ENCODE measurements around the gene MAP2K5. TPM values are rescaled to one million over a fixed set of nuclear protein-coding genes. Genes with fewer than 3 reads are reported as not detected.

The MAP2K5 gene
- total RNA-seq, 1 experiment from 2014 or later = 13.6 TPM

DNA sequence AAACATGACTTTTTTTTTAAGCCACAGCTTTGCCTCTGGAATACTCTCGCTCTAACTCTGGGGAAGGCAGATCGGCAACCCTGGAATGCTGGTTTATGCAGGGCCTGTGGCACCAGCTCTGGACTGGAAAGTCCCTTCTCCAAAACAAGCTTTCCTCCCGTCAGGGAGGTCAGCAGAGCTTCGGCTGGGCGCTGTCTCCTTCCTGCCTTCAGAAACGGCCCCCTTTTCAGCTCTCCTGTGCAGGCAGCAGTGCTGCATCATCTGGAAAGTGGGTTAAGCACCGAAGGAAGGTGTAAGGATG, 240.1 kb downstream of the MAP2K5 start (continued):
- TF ChIP-seq, protein P1, sequence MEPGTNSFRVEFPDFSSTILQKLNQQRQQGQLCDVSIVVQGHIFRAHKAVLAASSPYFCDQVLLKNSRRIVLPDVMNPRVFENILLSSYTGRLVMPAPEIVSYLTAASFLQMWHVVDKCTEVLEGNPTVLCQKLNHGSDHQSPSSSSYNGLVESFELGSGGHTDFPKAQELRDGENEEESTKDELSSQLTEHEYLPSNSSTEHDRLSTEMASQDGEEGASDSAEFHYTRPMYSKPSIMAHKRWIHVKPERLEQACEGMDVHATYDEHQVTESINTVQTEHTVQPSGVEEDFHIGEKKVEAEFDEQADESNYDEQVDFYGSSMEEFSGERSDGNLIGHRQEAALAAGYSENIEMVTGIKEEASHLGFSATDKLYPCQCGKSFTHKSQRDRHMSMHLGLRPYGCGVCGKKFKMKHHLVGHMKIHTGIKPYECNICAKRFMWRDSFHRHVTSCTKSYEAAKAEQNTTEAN (CRISPR knock-in tag; IDR thresholded peaks at IDR 0.05) = no peak
- no peak for TF ChIP-seq TEAD4 (CRISPR knock-in tag; IDR thresholded peaks at IDR 0.05)

DNA sequence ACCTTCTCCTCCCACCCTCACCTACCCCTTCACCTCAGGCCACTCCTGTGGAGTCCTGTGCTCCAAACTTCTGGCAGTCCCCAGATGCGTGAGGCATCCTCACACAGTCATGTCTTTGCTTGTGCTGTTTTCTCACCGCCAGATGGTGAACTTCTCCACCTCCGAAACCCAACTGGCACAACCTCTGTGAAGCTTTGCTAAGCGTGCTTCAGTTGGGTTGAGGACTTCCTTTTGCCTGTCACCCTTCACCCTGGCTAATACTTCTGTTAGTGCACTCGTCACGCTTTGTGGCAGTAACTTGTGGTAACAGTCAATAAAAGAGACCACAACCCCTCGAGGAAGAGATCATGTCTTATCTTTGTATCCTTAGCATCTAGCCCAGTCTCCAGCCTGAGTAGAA, 240.8 kb downstream of the MAP2K5 start:
- ChIA-PET POLR2A (no interaction called here), CTCF (interaction anchor here (1.2 to 2.4 kb wide), 3 partner anchors 12 to 52 kb away, joined by 4 to 13 read pairs (median 5); no protein-coding TSS in a partner anchor)
- peaks cover 60% of the 10 kb centered on the region for H3K4me1 Mint-ChIP-seq
- H3K9me3 Mint-ChIP-seq = no peaks in the 10 kb centered on the region
- H3K27me3 Mint-ChIP-seq (ENCODE audit: low read depth) = no peaks in the 10 kb centered on the region
- no peaks in the 10 kb centered on the region for H3K36me3 Mint-ChIP-seq
- DNase-seq (ENCODE audit: low spot score) (no peak), ATAC-seq (peak; percentile 28; the same call in 1 of the 2 replicates)
- H3K27ac Mint-ChIP-seq = peak overlapping the region; percentile 28; the same call in 1 of the 2 replicates
- H3K4me3 Mint-ChIP-seq = no peak overlapping the region
- TF ChIP-seq, protein P2, sequence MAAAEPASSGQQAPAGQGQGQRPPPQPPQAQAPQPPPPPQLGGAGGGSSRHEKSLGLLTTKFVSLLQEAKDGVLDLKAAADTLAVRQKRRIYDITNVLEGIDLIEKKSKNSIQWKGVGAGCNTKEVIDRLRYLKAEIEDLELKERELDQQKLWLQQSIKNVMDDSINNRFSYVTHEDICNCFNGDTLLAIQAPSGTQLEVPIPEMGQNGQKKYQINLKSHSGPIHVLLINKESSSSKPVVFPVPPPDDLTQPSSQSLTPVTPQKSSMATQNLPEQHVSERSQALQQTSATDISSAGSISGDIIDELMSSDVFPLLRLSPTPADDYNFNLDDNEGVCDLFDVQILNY (CRISPR knock-in tag; IDR thresholded peaks at IDR 0.05) = no peak
- TF ChIP-seq TEAD1 (CRISPR knock-in tag; IDR thresholded peaks at IDR 0.05) (no peak), ZNF416 (CRISPR knock-in tag; IDR thresholded peaks at IDR 0.05) (no peak), JUN (CRISPR knock-in tag; IDR thresholded peaks at IDR 0.05) (no peak), TCF7 (CRISPR knock-in tag; IDR thresholded peaks at IDR 0.05; ENCODE audit: low read depth) (no peak), NR3C1 (CRISPR knock-in tag; conservative IDR thresholded peaks at IDR 0.05; ENCODE audit: low read depth) (no peak), KAT7 (CRISPR knock-in tag; IDR thresholded peaks at IDR 0.05; ENCODE audit: borderline replicate concordance) (no peak), SOX15 (CRISPR knock-in tag; IDR thresholded peaks at IDR 0.05) (no peak), TEAD4 (CRISPR knock-in tag; IDR thresholded peaks at IDR 0.05) (no peak), PRRX2 (CRISPR knock-in tag; IDR thresholded peaks at IDR 0.05) (no peak), FOXJ3 (CRISPR knock-in tag; IDR thresholded peaks at IDR 0.05; ENCODE audit: borderline replicate concordance) (no peak), SMAD3 (CRISPR knock-in tag; IDR thresholded peaks at IDR 0.05; ENCODE audit: borderline replicate concordance) (no peak), ESRRA (CRISPR knock-in tag; IDR thresholded peaks at IDR 0.05; ENCODE audit: borderline replicate concordance) (no peak), ZNF263 (CRISPR knock-in tag; IDR thresholded peaks at IDR 0.05; ENCODE audit: low read depth) (no peak), OVOL2 (CRISPR knock-in tag; IDR thresholded peaks at IDR 0.05; ENCODE audit: borderline replicate concordance) (no peak)
- TF ChIP-seq, protein P3, sequence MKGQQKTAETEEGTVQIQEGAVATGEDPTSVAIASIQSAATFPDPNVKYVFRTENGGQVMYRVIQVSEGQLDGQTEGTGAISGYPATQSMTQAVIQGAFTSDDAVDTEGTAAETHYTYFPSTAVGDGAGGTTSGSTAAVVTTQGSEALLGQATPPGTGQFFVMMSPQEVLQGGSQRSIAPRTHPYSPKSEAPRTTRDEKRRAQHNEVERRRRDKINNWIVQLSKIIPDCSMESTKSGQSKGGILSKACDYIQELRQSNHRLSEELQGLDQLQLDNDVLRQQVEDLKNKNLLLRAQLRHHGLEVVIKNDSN (CRISPR knock-in tag; IDR thresholded peaks at IDR 0.05) = no peak
- TF ChIP-seq, protein P4, sequence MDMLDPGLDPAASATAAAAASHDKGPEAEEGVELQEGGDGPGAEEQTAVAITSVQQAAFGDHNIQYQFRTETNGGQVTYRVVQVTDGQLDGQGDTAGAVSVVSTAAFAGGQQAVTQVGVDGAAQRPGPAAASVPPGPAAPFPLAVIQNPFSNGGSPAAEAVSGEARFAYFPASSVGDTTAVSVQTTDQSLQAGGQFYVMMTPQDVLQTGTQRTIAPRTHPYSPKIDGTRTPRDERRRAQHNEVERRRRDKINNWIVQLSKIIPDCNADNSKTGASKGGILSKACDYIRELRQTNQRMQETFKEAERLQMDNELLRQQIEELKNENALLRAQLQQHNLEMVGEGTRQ (CRISPR knock-in tag; IDR thresholded peaks at IDR 0.05) = no peak
- TF ChIP-seq, protein P5, sequence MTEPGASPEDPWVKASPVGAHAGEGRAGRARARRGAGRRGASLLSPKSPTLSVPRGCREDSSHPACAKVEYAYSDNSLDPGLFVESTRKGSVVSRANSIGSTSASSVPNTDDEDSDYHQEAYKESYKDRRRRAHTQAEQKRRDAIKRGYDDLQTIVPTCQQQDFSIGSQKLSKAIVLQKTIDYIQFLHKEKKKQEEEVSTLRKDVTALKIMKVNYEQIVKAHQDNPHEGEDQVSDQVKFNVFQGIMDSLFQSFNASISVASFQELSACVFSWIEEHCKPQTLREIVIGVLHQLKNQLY (CRISPR knock-in tag; IDR thresholded peaks at IDR 0.05) = no peak
- TF ChIP-seq, protein P6, sequence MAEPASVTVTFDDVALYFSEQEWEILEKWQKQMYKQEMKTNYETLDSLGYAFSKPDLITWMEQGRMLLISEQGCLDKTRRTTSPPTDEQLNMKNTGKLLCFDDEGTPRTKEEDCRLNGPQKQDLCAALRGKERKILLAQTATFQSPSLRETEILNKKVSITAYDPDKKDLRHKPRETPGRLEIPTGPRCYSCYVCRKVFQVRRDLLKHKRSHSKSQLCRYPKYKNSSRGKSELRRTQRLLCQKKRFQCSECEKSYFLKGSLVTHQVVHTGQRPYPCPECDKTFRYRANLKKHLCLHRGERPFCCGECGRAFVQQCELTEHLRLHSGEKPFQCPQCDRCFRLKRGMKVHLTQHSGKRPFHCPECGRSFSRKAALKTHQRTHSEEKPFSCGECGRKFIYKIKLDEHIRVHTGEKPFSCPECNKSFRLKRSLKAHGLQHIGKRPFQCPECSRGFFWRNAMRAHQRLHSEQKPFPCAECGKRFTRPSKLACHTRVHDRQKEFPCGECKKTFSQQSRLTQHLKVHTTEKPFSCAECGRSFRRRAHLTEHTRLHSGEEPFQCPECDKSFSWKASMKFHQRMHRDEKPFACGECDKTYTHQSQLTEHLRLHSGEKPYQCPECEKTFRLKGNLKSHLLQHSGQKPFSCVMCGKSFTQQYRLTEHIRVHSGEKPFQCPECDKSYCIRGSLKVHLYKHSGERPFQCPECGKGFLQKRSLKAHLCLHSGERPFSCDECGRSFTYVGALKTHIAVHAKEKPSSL (CRISPR knock-in tag; conservative IDR thresholded peaks at IDR 0.05) = no peak
- TF ChIP-seq, protein P7, sequence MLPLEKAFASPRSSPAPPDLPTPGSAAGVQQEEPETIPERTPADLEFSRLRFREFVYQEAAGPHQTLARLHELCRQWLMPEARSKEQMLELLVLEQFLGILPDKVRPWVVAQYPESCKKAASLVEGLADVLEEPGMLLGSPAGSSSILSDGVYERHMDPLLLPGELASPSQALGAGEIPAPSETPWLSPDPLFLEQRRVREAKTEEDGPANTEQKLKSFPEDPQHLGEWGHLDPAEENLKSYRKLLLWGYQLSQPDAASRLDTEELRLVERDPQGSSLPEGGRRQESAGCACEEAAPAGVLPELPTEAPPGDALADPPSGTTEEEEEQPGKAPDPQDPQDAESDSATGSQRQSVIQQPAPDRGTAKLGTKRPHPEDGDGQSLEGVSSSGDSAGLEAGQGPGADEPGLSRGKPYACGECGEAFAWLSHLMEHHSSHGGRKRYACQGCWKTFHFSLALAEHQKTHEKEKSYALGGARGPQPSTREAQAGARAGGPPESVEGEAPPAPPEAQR (CRISPR knock-in tag; IDR thresholded peaks at IDR 0.05) = no peak

Measured in WTC11 (cell line).